ENCODE results near the gene PLTP.
"Not testable (repeated sequence)": the region's sequence is repeated elsewhere in the genome, so short reads cannot be mapped to it uniquely, and the experiment has no call there.

The PLTP gene

GRCh38 chr20:45908084-45908483, 3.9 kb downstream of the PLTP start:
- no peak overlapping the region for H3K27ac ChIP-seq (ENCODE audit: insufficient read depth, low read depth, low read length, poor library complexity, severe bottlenecking)
- H3K4me1 ChIP-seq (ENCODE audit: control insufficient read depth, insufficient read depth, low read length): peaks cover 13% of the 10 kb centered on the region
- WGBS, 2 experiments: 97% methylated on average over 2 of the region's 2 CpGs
- no peaks in the 10 kb centered on the region for H3K27me3 ChIP-seq (ENCODE audit: control insufficient read depth, insufficient read depth, low read length, poor library complexity, severe bottlenecking)
- H3K36me3 ChIP-seq (ENCODE audit: control insufficient read depth, insufficient read depth, low read length): peaks cover 40% of the 10 kb centered on the region
- no peak overlapping the region for H3K4me3 ChIP-seq (ENCODE audit: insufficient read depth, low read depth, low read length)
- H3K9me3 ChIP-seq (ENCODE audit: control insufficient read depth, low read length): no peaks in the 10 kb centered on the region

GRCh38 chr20:45907219-45907948, 4.6 kb downstream of the PLTP start:
- H3K9me3 ChIP-seq (ENCODE audit: control insufficient read depth, low read length): no peaks in the 10 kb centered on the region
- H3K36me3 ChIP-seq (ENCODE audit: control insufficient read depth, insufficient read depth, low read length): peaks cover 43% of the 10 kb centered on the region
- peaks cover 10% of the 10 kb centered on the region for H3K4me1 ChIP-seq (ENCODE audit: control insufficient read depth, insufficient read depth, low read length)
- WGBS, 2 experiments: 94 to 95% methylated on average over 17 of the region's 17 CpGs
- no peaks in the 10 kb centered on the region for H3K27me3 ChIP-seq (ENCODE audit: control insufficient read depth, insufficient read depth, low read length, poor library complexity, severe bottlenecking)
- no peak overlapping the region for H3K4me3 ChIP-seq (ENCODE audit: insufficient read depth, low read depth, low read length)
- no peak overlapping the region for H3K27ac ChIP-seq (ENCODE audit: insufficient read depth, low read depth, low read length, poor library complexity, severe bottlenecking)

- H3K27ac ChIP-seq (ENCODE audit: insufficient read depth, low read depth, low read length, poor library complexity, severe bottlenecking): no peak overlapping the region
- H3K9me3 ChIP-seq (ENCODE audit: control insufficient read depth, low read length): no peaks in the 10 kb centered on the region
- H3K36me3 ChIP-seq (ENCODE audit: control insufficient read depth, insufficient read depth, low read length): peaks cover 59% of the 10 kb centered on the region
- H3K4me3 ChIP-seq (ENCODE audit: insufficient read depth, low read depth, low read length): no peak overlapping the region
- WGBS, 2 experiments: 94% methylated on average over 8 of the region's 8 CpGs
- H3K27me3 ChIP-seq (ENCODE audit: control insufficient read depth, insufficient read depth, low read length, poor library complexity, severe bottlenecking): no peaks in the 10 kb centered on the region
- peaks cover 7% of the 10 kb centered on the region for H3K4me1 ChIP-seq (ENCODE audit: control insufficient read depth, insufficient read depth, low read length)
Observed at GRCh38 chr20:45905505-45906079, 6.4 kb downstream of the PLTP start.

- Histone ChIP-seq H3K9me3 (ENCODE audit: control insufficient read depth, low read length) (no peaks in the 10 kb centered on the region), H3K4me3 (ENCODE audit: insufficient read depth, low read depth, low read length) (no peak overlapping the region), H3K36me3 (ENCODE audit: control insufficient read depth, insufficient read depth, low read length) (peaks cover 62% of the 10 kb centered on the region), H3K4me1 (ENCODE audit: control insufficient read depth, insufficient read depth, low read length) (peaks cover 2% of the 10 kb centered on the region), H3K27me3 (ENCODE audit: control insufficient read depth, insufficient read depth, low read length, poor library complexity, severe bottlenecking) (no peaks in the 10 kb centered on the region), H3K27ac (ENCODE audit: insufficient read depth, low read depth, low read length, poor library complexity, severe bottlenecking) (no peak overlapping the region)
- 91 to 93% methylated on average over 16 of the region's 16 CpGs for WGBS, 2 experiments
Observed at GRCh38 chr20:45904583-45905504, 7.1 kb downstream of the PLTP start.

GRCh38 chr20:45902199-45902701, 9.7 kb downstream of the PLTP start:
- H3K4me1 ChIP-seq (ENCODE audit: control insufficient read depth, insufficient read depth, low read length): no peaks in the 10 kb centered on the region
- 96% methylated on average over 14 of the region's 14 CpGs for WGBS, 2 experiments
- no peak overlapping the region for H3K4me3 ChIP-seq (ENCODE audit: insufficient read depth, low read depth, low read length)
- no peaks in the 10 kb centered on the region for H3K27me3 ChIP-seq (ENCODE audit: control insufficient read depth, insufficient read depth, low read length, poor library complexity, severe bottlenecking)
- peaks cover 46% of the 10 kb centered on the region for H3K36me3 ChIP-seq (ENCODE audit: control insufficient read depth, insufficient read depth, low read length)
- H3K9me3 ChIP-seq (ENCODE audit: control insufficient read depth, low read length): no peaks in the 10 kb centered on the region
- H3K27ac ChIP-seq (ENCODE audit: insufficient read depth, low read depth, low read length, poor library complexity, severe bottlenecking): no peak overlapping the region

GRCh38 chr20:45901332-45901731, 10.6 kb downstream of the PLTP start:
- WGBS, 2 experiments: 94 to 96% methylated on average over 6 of the region's 6 CpGs
- peaks cover 44% of the 10 kb centered on the region for H3K36me3 ChIP-seq (ENCODE audit: control insufficient read depth, insufficient read depth, low read length)
- not testable (repeated sequence) for H3K27me3 ChIP-seq (ENCODE audit: control insufficient read depth, insufficient read depth, low read length, poor library complexity, severe bottlenecking); H3K4me1 ChIP-seq (ENCODE audit: control insufficient read depth, insufficient read depth, low read length); H3K27ac ChIP-seq (ENCODE audit: insufficient read depth, low read depth, low read length, poor library complexity, severe bottlenecking); H3K9me3 ChIP-seq (ENCODE audit: control insufficient read depth, low read length); H3K4me3 ChIP-seq (ENCODE audit: insufficient read depth, low read depth, low read length)

- Histone ChIP-seq H3K9me3 (ENCODE audit: control insufficient read depth, low read length) (no peaks in the 10 kb centered on the region), H3K27ac (ENCODE audit: insufficient read depth, low read depth, low read length, poor library complexity, severe bottlenecking) (no peak overlapping the region), H3K27me3 (ENCODE audit: control insufficient read depth, insufficient read depth, low read length, poor library complexity, severe bottlenecking) (no peaks in the 10 kb centered on the region), H3K4me3 (ENCODE audit: insufficient read depth, low read depth, low read length) (no peak overlapping the region), H3K36me3 (ENCODE audit: control insufficient read depth, insufficient read depth, low read length) (peaks cover 23% of the 10 kb centered on the region), H3K4me1 (ENCODE audit: control insufficient read depth, insufficient read depth, low read length) (peaks cover 2% of the 10 kb centered on the region)
- 94 to 96% methylated on average over 11 to 13 of the region's 13 CpGs for WGBS, 2 experiments
Observed at GRCh38 chr20:45899046-45899835, 12.7 kb downstream of the PLTP start.

GRCh38 chr20:45898285-45898684, 13.7 kb downstream of the PLTP start:
- peaks cover 23% of the 10 kb centered on the region for H3K36me3 ChIP-seq (ENCODE audit: control insufficient read depth, insufficient read depth, low read length)
- peaks cover 11% of the 10 kb centered on the region for H3K4me1 ChIP-seq (ENCODE audit: control insufficient read depth, insufficient read depth, low read length)
- no peak overlapping the region for H3K27ac ChIP-seq (ENCODE audit: insufficient read depth, low read depth, low read length, poor library complexity, severe bottlenecking)
- WGBS, 2 experiments: 90% methylated on average over 12 of the region's 12 CpGs
- no peak overlapping the region for H3K4me3 ChIP-seq (ENCODE audit: insufficient read depth, low read depth, low read length)
- H3K9me3 ChIP-seq (ENCODE audit: control insufficient read depth, low read length): no peaks in the 10 kb centered on the region
- no peaks in the 10 kb centered on the region for H3K27me3 ChIP-seq (ENCODE audit: control insufficient read depth, insufficient read depth, low read length, poor library complexity, severe bottlenecking)

GRCh38 chr20:45897692-45898091, 14.3 kb downstream of the PLTP start:
- Histone ChIP-seq H3K4me3 (ENCODE audit: insufficient read depth, low read depth, low read length) (no peak overlapping the region), H3K27me3 (ENCODE audit: control insufficient read depth, insufficient read depth, low read length, poor library complexity, severe bottlenecking) (no peaks in the 10 kb centered on the region), H3K27ac (ENCODE audit: insufficient read depth, low read depth, low read length, poor library complexity, severe bottlenecking) (no peak overlapping the region), H3K36me3 (ENCODE audit: control insufficient read depth, insufficient read depth, low read length) (peaks cover 23% of the 10 kb centered on the region), H3K9me3 (ENCODE audit: control insufficient read depth, low read length) (no peaks in the 10 kb centered on the region), H3K4me1 (ENCODE audit: control insufficient read depth, insufficient read depth, low read length) (peaks cover 11% of the 10 kb centered on the region)
- 95 to 98% methylated on average over 7 of the region's 7 CpGs for WGBS, 2 experiments

Data from ectodermal cell (in vitro differentiated cells).